Effector memory CD4-positive, alpha-beta T cell (primary cell): ENCODE results near the gene CRTAP.
"Not testable (repeated sequence)": the region's sequence is repeated elsewhere in the genome, so short reads cannot be mapped to it uniquely, and the experiment has no call there.

Source experiments
- DNase-seq, 3 donors: peaks; one replicate each; pipeline ENCODE4 v3.0.0-alpha.2; 2020
- H3K27ac ChIP-seq: 2 replicates; pipeline ENCODE4 v1.7.0; 2013; ENCODE audit warnings: mild to moderate bottlenecking, low read length, moderate library complexity; ENCODE audit not compliant: insufficient read depth, poor library complexity, severe bottlenecking
- H3K27me3 ChIP-seq: replicated peaks from 2 replicates; pipeline ENCODE4 v1.7.0; 2013; ENCODE audit warnings: mild to moderate bottlenecking, low read length; ENCODE audit not compliant: insufficient read depth, control insufficient read depth, poor library complexity, severe bottlenecking
- H3K36me3 ChIP-seq: 2 replicates; pipeline ENCODE4 v1.7.0; 2013; ENCODE audit warnings: mild to moderate bottlenecking, low read length, moderate library complexity; ENCODE audit not compliant: control insufficient read depth, insufficient read depth
- H3K4me1 ChIP-seq: 2 replicates; pipeline ENCODE4 v1.7.0; 2013; ENCODE audit warnings: low read length, mild to moderate bottlenecking; ENCODE audit not compliant: control insufficient read depth, insufficient read depth, poor library complexity, severe bottlenecking
- H3K4me3 ChIP-seq: 2 replicates; pipeline ENCODE4 v1.7.0; 2013; ENCODE audit warnings: low read length, low read depth, mild to moderate bottlenecking; ENCODE audit not compliant: insufficient read depth, poor library complexity, severe bottlenecking
- H3K9me3 ChIP-seq: 2 replicates; pipeline ENCODE4 v1.7.0; 2013; ENCODE audit warnings: mild to moderate bottlenecking, low read length, moderate library complexity; ENCODE audit not compliant: control insufficient read depth
- total RNA-seq, 3 donors: gene quantifications; one replicate each; lab custom pipeline; 2026; lab: John Stamatoyannopoulos, UW

CRTAP gene
- 52.1 to 68.3 (median 58.5) reads per million in 3 donors for total RNA-seq

- Histone ChIP-seq H3K27ac (peak within 1 kb of the TSS; percentile 81), H3K4me3 (peak within 1 kb of the TSS; percentile 67), H3K27me3 (no peaks in the 10 kb centered on the region), H3K9me3 (no peaks in the 10 kb centered on the region), H3K4me1 (peaks cover 5% of the 10 kb centered on the region), H3K36me3 (no peaks in the 10 kb centered on the region)
- DNase-seq, result peak; percentile 77 to 79 (median 79)
Observed at GRCh38 chr3:33113772-33114621, at the start of gene CRTAP. Gene CRTAP, plus strand, starts transcription at chr3:33114014. Its CDS starts 64 bp downstream, at chr3:33114078.

DNA sequence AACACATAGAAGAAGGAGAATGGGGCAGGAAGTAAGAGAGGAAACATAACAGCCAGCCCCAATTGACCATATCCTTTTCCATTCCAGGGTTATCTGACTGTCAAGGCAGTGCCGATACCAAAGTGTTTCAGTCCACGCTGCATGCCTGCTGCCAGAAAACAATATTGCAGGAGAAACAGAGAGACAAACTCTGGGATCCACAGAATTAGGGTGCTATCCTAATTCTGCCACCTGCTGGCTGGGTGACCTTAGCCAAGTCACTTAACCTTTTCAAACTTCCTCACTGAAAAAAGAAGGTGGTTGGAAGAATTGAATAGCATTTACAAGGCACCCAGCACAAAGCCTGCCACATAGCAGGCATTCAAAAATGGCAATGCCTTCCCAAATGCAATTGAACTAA is 48.9 kb upstream of the CRTAP start:
- Histone ChIP-seq H3K9me3 (no peaks in the 10 kb centered on the region), H3K36me3 (peaks cover 9% of the 10 kb centered on the region), H3K4me1 (peaks cover 50% of the 10 kb centered on the region), H3K4me3 (no peak overlapping the region), H3K27ac (no peak overlapping the region), H3K27me3 (no peaks in the 10 kb centered on the region)
- no peak for DNase-seq

DNA sequence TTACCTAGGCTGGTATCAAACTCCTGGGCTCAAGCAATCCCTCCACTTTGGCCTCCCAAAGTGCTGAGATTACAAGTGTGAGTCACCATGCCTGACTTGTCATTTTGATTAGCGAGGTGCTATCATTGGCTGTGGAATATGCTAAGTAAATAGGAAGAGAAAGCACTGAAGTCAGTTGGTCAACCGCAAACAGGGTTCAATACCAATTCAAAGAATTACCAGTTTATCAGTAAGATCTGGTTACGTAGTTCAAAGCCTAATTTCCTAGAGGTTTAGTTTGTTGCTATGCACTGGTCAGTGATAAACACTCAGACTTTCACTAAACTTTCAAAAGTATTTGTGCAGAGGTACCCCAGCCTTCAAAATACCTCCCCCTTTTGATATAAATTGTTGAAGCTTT is 46.3 kb upstream of the CRTAP start:
- Histone ChIP-seq H3K27me3 (no peaks in the 10 kb centered on the region), H3K36me3 (peaks cover 22% of the 10 kb centered on the region), H3K4me1 (peaks cover 30% of the 10 kb centered on the region), H3K27ac (peak overlapping the region; percentile 3), H3K9me3 (no peaks in the 10 kb centered on the region), H3K4me3 (no peak overlapping the region)
- DNase-seq, result no peak

GRCh38 chr3:33069862-33070261 is 44.0 kb upstream of the CRTAP start:
- H3K36me3 ChIP-seq, result peaks cover 22% of the 10 kb centered on the region
- H3K9me3 ChIP-seq, H3K4me3 ChIP-seq, DNase-seq, H3K27ac ChIP-seq, H3K27me3 ChIP-seq: not testable (repeated sequence)
- peaks cover 15% of the 10 kb centered on the region for H3K4me1 ChIP-seq

- Histone ChIP-seq H3K9me3 (no peaks in the 10 kb centered on the region), H3K36me3 (peaks cover 22% of the 10 kb centered on the region), H3K27me3 (no peaks in the 10 kb centered on the region), H3K27ac (no peak overlapping the region), H3K4me3 (no peak overlapping the region), H3K4me1 (peaks cover 12% of the 10 kb centered on the region)
- DNase-seq, result no peak
Observed at GRCh38 chr3:33071181-33071580, 42.6 kb upstream of the CRTAP start.

- Histone ChIP-seq H3K36me3 (peaks cover 22% of the 10 kb centered on the region), H3K4me3 (no peak overlapping the region), H3K27me3 (no peaks in the 10 kb centered on the region), H3K9me3 (no peaks in the 10 kb centered on the region), H3K27ac (no peak overlapping the region), H3K4me1 (peaks cover 12% of the 10 kb centered on the region)
- DNase-seq, result no peak
Observed at GRCh38 chr3:33071946-33072345, 41.9 kb upstream of the CRTAP start.

- Histone ChIP-seq H3K36me3 (peaks cover 12% of the 10 kb centered on the region), H3K9me3 (no peaks in the 10 kb centered on the region), H3K4me3 (no peak overlapping the region), H3K27ac (no peak overlapping the region), H3K27me3 (no peaks in the 10 kb centered on the region), H3K4me1 (peaks cover 9% of the 10 kb centered on the region)
- DNase-seq, result peak; percentile 27 to 55 (median 43)
Observed at GRCh38 chr3:33074217-33075067, 39.4 kb upstream of the CRTAP start.

GRCh38 chr3:33075995-33076394 is 37.8 kb upstream of the CRTAP start:
- DNase-seq, result no peak
- Histone ChIP-seq H3K9me3 (no peaks in the 10 kb centered on the region), H3K36me3 (peaks cover 6% of the 10 kb centered on the region), H3K4me1 (peaks cover 9% of the 10 kb centered on the region), H3K27me3 (no peaks in the 10 kb centered on the region), H3K27ac (no peak overlapping the region), H3K4me3 (no peak overlapping the region)

- DNase-seq, result no peak
- H3K27ac ChIP-seq, result no peak overlapping the region
Observed at GRCh38 chr3:33076952-33077351, 36.9 kb upstream of the CRTAP start.

DNA sequence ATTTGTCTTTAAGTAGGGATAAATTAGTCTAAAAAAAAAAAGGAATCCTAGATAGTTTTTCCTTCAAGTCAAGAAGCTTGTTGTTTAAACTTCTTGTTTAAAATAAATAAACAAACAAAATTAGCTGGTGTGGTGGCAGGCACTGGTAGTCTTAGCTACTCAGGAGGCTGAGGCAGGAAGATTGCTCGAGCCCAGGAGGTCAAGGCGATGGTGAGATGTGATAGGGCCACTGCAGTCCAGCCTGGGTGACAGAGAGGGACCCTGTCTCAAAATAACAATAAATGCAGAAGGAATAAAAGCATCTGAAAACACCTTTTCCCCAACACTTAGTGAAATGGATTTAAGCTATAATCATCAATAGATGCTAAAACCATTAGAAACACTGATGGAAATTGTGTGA is 35.8 kb upstream of the CRTAP start:
- no peak overlapping the region for H3K27ac ChIP-seq
- no peak for DNase-seq
- H3K4me3 ChIP-seq, result no peak overlapping the region
- peaks cover under 1% of the 10 kb centered on the region for H3K4me1 ChIP-seq
- no peaks in the 10 kb centered on the region for H3K27me3 ChIP-seq
- H3K36me3 ChIP-seq, result no peaks in the 10 kb centered on the region
- H3K9me3 ChIP-seq, result no peaks in the 10 kb centered on the region

More at GRCh38 chr3:33076952-33077351, 36.9 kb upstream of the CRTAP start:
- no peaks in the 10 kb centered on the region for H3K36me3 ChIP-seq
- H3K9me3 ChIP-seq, result no peaks in the 10 kb centered on the region
- peaks cover 4% of the 10 kb centered on the region for H3K4me1 ChIP-seq
- no peaks in the 10 kb centered on the region for H3K27me3 ChIP-seq
- H3K4me3 ChIP-seq, result no peak overlapping the region
